Smooth muscle cell of the brain vasculature (primary cell): Measurements from ENCODE around the gene SLC25A30.
"Not testable (repeated sequence)": the region's sequence is repeated elsewhere in the genome, so short reads cannot be mapped to it uniquely, and the experiment has no call there.

ENCODE experiments used
- DNase-seq: peaks from one replicate; pipeline ENCODE4 v3.0.0-alpha.2; 2012; ENCODE audit warnings: low read depth, low spot score

SLC25A30 gene

DNA sequence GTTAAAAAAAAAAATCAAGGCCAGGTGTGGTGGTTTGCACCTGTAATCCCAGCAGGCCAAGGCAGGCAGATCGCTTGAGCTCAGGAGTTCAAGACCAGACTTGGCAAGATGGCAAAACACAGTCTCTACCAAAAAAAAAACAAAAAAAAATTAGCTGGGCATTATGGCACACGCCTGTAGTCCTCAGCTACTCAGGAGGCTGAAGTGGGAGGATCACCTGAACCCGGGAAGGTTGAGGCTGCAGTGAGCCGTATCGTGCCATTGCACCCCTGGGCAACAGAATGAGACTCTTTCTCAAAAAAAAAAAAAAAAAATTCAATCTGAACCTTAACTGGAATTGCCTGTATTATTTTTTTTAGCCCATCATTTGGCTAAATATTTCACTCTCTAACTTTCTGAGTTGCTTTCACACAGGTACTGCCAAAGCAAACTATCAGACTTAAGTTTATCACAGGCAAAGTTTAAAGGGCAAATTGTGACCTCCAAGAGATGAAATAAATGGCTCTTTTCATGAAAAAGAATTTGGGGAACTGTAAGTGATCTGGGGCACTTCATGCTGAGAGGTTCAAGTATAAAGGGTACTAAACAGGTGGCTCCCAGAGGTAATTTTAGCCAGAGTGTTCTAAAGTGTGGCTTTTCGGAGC is 14.7 kb upstream of the SLC25A30 start:
- no peak for DNase-seq

DNA sequence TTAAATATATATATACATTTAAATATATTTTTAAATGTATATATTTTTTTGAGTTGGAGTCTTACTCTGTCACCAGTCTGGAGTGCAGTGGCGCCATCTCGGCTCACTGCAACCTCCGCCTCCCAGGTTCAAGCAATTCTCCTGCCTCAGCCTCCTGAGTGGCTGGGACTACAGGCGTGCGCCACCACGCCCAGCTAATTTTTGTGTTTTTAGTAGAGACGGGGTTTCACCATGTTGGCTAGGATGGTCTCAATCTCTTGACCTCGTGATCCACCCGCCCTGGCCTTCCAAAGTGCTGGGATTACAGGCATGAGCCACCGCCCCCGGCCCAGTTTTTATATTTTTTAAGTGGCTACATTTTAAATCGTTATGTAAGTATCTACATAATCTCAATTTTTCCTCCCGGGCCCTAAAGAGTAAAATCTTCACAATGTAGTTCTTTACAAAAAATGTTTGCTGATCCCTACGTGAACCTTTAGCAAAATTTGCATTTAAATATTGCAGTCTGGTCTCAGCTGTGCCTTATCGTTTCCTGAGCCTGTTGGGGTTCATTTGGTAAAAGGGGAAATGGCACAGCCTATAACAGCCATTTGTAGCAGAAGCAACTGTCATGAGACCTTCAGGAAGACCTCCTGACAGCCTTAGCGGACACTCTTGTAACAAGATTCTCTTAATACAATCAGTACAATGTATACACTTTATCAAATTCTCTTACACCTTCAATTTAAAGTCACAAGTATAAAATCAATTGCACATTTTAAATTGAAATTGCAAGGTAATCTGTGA is 8.1 kb upstream of the SLC25A30 start:
- not testable (repeated sequence) for DNase-seq

DNA sequence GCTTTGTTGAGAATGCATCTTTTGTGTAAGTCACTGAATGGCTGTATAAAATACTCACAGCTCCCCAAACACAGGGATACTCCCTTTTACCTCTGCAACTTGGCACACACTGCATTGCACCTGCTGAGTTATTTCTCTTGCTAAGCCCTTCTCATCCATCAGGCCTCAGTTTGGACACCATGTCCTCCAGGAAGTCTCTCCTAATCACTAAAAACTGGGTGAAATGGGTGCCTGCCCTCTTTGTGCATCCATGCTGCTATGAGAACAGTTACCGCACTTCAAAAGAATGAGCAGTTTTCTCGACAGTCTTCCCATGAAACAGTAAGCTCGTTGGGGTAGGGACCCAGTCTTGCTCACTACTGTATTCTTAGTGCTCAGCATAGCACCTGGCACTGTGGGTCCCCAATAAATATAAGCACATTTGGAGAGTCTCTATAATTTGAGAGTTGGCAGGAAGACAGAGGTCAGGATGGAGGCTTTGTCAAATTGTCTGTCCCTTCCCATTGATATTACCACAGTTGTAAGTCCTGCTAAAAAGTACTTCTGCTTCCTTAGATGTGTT is 4.6 kb upstream of the SLC25A30 start:
- DNase-seq, result no peak

DNA sequence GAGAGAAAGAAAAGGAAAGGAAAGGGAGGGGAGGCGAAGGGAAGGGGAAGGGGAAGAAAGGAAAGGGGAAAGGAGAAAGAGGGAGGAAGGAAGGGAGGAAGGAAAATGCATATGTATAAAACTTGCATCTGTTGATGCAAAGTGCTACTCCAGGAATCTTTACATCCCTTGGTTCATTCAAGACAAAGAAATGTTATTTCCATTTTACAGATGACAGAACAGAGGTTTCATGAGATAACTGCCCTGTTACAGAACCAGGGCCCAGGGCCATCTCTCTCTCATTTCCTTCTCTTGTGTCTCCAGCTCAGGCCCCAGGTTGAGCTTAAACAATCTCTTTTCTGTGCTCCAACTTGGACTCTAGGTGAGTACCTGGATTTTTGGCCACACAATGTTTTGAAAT is 1.8 kb upstream of the SLC25A30 start:
- no peak for DNase-seq

DNA sequence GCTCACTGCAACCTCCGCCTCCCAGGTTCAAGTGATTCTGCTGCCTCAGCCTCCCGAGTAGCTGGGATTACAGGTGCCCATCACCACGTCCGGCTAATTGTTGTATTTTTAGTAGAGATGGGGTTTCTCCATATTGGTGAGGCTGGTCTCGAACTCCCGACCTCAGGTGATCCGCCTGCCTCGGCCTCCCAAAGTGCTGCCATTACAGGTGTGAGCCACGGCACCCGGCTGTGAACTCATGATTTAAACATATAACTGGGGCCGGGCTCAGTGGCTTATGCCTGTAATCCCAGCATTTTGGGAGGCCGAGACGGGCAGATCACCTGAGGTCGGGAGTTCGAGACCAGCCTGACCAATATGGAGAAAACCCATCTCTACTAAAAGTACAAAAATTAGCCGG is 1.2 kb upstream of the SLC25A30 start:
- DNase-seq, result not testable (repeated sequence)

DNA sequence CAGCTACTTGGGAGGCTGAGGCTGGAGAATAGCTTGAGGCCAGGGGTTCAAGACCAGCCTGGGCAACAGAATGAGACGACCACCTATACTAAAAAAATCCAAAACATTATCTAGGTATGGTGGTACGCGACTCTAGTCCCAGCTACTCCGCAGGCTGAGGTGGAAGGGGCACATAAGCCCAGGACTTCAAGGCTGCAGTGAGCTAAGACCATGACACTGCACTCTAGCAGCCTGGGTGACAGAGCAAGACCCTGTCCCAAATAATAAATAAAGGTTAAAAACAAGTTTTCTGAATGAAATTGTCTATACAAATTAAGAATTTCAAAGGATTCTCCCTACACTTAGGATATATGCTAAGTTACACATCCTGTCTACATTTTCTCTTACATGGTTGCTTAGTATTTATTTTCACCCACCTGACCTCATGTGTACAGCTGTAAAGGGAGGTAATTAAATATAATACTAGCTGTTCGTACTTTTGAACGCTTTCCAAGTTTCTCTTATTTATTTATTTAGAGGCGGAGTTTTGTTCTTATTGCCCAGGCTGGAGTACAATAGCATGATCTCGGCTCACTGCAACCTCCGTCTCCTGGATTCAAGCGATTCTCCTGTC is 1.6 kb downstream of the SLC25A30 start:
- no peak for DNase-seq

DNA sequence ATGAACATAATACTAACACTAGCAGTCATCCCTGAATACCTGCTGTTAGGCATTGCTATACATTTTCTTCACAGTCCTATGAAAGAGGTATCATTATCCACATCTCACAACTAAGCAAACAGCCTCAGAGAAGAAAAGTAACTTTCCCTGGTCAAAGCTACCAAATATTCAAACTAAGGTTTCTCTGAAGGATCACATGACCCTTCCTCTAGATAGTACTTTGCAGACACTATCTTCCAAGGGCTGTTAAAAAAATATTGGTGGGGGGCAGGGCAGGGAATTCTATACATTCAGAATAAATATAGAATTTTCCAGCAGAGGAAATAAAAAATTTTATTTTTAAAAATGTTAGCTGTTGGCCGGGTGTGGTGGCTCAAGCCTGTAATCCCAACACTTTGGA is 3.1 kb downstream of the SLC25A30 start:
- DNase-seq, result no peak

DNA sequence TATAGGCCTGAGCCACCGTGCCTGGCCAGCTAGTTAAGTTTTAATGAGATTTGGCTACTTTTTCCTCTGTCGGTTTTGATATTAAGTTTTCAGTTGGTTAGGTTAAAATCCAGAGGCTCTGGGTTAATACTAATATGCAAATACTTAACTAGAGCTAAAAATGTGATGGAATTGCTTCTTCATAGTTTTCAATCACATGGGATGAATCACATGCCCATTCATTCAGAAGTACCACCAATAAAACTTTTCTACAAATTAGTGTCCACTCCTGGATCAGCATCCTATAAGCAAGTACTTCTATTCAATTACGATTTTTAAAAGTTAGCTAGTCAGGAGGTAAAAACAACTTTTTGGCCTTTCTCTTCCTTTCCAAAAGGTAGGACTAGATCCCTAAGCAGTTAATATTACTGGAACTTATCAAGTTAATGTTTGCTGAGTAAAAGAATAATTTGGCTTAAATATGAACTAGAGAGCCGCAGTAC is 4.3 kb downstream of the SLC25A30 start:
- DNase-seq, result no peak

DNA sequence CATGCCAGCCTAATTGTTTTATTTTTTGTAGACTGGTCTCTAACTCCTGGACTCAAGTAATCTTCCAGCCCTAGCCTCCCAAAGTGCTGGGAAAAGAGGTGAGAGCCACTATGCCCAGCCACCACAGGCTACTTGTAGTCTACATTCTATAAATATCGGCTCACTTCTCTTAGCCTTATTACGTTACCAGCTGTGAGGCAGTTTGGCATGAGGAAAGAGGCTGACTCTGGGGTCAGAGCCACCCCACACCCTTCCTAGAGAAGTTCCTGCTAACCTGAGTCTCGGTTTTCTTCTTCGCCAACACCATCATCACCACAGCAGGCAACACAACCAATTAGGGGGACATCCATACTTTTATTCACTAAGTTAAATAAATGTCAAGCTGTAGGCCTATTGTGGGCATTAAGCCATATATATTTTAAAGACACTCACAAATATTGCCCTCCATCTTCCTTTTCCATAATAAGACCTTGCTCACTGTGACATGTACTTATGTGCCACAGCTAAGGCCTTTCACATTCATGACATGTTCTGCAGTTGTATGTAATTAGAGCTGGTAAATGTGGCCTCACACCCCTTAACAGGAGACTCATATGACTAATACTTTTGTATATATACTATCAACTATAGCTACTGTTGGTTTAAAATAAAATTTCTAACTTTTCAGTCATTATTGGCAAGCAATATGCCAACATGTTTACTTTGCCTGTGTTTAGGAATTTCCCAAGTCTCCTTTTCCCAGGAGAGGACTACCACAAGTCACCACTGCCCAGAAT is 5.7 kb downstream of the SLC25A30 start:
- DNase-seq, result no peak

DNA sequence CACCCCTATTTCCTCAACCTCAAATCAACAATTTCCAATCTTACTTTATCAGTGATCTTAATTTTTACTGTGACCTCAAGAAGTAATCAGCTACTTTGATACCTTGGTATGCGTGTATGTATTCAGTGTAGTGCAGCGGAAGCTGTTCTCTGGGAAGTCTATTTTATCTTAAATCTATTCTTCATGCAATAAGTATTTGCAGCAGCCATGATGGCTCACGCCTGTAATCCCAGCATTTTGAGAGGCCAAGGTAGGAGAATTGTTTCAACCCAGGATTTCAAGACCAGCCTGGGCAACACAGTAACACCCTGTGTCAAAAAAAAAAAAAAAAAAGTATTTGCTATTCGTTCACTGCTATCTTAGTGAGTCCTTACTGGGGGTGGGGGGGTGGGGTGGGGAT is 6.5 kb downstream of the SLC25A30 start:
- no peak for DNase-seq

DNA sequence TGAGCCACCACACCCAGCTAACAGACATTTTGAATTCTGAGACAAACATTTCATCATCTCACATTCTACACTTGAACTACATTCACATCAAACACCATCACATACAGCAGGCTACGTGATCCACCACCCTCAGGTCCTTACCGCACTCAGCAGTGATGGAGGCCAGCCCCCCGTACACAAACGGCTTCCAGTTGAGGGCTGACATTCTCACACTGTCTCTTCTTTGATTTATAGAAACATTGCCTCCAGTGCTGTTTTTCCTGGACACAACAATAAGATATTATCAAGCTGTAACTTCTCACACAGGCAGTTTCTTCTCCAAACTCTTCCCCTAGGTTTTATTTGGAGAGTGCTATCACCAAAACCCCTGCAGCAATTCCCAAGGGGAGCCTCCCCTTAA is 7.0 kb downstream of the SLC25A30 start:
- no peak for DNase-seq

DNA sequence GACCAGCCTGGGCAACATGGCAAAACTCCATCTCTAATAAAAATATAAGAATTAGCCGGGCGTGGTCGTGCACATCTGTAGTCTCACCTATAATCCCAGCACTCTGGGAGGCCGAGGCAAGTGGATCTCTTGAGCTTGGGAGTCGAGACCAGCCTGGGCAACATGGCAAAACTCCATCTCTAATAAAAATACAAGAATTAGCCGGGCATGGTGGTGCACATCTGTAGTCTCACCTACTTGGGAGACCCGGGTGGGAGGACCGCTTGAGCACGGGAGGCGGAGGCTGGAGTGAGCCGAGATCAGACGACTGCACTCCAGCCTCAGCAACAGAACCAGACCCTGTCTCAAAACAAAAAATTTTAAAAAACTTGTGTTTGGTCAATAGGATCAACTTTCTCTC is 7.7 kb downstream of the SLC25A30 start:
- DNase-seq, result no peak

DNA sequence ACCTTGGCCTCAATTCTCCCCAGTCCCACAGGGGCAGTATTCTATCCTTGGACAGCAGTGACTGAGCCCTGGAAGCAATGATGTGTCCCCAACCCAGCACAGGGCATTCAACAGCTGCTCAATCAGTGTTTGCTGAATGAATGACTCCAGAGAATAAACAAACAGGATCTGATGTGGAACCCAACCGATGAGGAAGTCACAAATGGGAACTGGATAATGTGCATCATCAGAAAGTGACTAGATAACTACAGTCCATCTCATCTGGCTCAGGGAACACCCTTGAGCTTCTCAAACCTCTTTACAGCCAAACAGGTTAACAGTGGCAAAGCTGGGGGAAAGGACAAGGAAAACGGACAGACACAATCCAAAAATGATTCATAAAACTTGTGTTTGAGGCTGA is 8.2 kb downstream of the SLC25A30 start:
- DNase-seq, result no peak

DNA sequence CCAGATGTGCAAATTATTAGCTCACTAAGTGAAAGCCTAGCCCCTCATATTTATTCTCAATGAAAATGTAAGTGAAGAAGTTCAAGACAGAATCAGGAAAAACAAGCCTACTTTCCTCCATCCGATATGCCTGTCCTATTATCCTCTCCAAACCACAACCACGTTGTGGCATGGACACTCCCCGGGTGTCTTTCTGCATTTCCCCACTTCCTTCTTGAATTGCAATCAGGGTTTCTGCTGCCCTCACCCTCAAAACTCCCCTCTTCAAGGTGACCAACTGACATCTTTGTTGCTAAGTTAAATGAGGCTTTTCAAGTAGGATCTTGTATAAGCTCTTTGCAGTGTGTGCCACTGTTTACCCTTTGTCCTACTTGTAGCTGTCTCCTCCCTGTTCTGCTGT is 11.8 kb downstream of the SLC25A30 start:
- no peak for DNase-seq

DNA sequence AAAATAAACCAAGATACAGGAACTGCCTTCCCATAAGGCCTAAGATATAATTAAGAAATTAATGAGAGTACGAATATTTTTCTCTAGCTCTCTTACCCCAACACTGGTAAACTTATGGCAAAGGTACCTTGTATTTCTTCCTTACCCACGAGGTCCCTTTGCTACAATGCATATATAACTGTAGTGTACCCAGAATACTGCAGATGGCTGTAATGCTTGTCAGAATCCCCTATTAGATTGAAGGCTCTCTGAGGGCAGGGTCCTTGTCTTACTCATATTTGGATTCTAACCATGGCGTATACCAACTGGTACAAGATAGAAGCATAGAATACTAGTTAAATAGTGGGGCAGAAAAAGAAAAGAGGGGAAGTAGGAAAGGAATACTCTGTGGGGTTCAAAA is 15.1 kb downstream of the SLC25A30 start:
- DNase-seq, result no peak

DNA sequence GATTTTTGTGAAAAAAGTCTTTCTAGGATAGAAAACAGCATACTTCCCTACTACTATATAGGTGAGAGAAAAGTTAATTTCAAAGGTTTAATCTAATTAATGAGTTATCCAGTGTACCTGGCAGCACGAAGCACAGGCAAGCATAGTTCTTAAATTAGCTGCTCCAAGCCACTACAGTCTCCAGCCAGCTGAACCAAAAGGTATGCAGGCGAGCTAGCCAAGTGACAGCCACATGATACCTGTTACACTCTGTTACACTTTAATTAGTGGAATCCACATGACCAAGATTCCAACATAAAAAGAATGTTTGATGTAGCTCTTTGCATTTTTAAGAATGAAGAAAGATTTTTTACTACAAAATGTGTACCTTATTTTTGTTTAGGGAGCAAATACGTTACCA is 15.5 kb downstream of the SLC25A30 start:
- DNase-seq, result no peak

DNA sequence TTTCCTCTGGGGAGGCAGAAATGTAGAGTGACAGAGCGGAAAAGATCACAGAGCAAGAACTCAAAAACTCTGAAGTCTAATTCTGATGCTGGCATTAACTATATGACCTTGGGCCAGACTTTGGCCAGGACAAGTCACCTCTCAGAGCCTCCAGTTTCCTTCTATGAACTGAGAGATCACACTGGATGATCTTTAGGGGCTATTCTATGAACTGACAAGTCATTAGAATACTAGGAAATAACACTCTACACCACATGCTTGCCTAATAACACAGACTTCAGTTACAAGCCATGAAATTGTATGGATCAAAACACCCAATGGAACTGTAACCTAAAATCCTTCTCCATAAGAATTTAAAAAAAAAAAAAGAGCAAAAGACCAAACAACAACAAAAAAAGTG is 16.9 kb downstream of the SLC25A30 start:
- DNase-seq, result no peak

DNA sequence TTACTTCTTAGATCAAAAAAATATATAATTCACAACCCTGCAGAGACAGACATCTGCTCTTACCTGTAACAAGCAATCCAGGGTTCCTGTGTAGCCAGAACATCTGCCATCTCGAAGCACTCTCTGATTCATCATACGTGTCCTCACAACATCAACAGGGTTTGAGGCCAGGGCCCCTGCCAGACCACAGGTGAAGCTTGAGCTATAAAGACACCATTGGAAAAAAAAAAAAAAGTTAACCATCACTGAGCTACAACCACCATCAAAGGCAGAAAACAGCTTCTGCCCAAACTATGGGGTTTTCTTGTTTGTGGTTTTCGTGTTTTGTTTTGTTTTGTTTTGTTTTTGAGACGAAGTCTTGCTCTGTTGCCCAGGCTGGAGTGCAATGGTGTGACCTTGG is 19.3 kb downstream of the SLC25A30 start:
- DNase-seq, result no peak

DNA sequence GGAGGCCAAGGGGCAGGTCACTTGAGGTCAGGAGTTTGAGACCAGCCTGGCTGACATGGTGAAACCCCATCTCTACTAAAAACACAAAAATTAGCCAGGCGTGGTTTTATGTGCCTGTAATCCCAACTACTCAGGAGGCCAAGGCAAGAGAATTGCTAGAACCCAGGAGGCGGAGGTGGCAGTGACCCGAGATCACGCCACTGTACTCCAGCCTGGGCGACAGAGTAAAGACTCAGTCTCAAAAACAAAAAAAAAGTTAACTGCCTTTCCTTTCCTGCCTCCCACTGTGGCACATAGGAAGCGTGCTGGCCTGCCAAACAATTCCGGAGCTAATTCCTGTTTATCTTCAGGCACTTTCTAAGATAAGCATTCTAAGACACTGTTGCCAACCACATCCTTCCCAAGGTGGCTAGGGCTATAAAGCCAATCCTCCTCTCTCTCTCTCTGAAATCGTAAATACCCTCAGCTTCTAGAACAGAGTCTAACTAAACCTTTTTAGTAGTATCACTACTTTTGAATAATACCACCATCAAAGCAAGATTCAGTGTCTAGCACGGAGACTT is 21.6 kb downstream of the SLC25A30 start:
- no peak for DNase-seq

DNA sequence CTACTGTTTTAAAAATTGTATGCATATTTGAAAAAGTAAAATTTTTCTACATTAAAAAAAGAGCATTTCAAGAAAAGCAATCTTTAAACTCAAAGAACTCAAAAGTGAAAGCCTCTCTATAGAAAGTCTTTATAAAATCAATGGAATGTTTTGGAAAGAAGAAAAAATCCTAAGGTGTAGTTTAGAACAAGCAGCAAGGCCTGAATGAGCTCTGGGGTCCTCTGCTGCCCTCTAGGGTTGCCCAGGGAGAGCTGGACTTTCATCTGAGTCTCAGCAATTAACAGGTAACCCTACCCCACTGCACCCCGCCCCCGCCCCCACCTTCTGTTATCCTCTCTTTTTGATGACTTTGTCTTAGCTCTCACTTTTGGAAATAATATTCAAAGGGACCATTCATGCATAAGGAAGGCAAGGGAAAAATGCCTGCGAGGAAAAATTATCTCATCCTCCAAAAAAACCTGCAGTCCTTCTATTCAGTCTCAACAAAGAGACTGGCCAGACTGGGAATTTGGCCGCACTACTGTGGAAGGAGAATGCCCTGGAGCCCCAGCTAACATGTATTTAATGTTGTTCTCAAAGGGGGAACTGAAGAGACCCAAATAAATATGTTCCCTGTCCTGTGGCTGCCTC is 24.1 kb downstream of the SLC25A30 start:
- no peak for DNase-seq

DNA sequence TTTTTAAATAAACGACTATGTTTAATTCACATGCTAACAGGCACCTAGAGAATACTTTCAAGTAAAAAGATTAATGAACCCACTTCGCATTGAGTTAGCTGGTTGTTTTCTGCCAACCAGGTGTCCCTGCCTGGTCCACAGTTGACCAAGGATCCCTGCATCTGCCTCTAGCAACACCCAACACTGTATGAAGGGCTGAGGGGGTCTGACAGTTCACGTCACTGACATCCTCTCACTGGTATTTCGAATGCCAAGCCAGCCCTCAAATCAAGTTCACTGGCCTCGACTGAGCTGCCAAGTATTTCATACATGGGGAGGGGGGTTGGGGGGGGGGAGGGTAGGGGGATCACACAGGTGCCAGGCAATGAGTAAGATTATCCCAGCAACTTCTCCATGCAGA is 25.4 kb downstream of the SLC25A30 start:
- no peak for DNase-seq
